ENCODE results near the gene SCUBE1.

GRCh38 chr22:43239956-43240355 lies 103.2 kb downstream of the SCUBE1 start:
- TF ChIP-seq, protein P1, sequence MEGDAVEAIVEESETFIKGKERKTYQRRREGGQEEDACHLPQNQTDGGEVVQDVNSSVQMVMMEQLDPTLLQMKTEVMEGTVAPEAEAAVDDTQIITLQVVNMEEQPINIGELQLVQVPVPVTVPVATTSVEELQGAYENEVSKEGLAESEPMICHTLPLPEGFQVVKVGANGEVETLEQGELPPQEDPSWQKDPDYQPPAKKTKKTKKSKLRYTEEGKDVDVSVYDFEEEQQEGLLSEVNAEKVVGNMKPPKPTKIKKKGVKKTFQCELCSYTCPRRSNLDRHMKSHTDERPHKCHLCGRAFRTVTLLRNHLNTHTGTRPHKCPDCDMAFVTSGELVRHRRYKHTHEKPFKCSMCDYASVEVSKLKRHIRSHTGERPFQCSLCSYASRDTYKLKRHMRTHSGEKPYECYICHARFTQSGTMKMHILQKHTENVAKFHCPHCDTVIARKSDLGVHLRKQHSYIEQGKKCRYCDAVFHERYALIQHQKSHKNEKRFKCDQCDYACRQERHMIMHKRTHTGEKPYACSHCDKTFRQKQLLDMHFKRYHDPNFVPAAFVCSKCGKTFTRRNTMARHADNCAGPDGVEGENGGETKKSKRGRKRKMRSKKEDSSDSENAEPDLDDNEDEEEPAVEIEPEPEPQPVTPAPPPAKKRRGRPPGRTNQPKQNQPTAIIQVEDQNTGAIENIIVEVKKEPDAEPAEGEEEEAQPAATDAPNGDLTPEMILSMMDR (IDR thresholded peaks at IDR 0.05): no peak
- TF ChIP-seq EZH2 (IDR thresholded peaks at IDR 0.05): no peak
- TF ChIP-seq EZH2phosphoT487 (IDR thresholded peaks at IDR 0.05): no peak
